Middle frontal gyrus (tissue), 1 donor: ENCODE results near the gene CDH8.
"Not testable (repeated sequence)": the region's sequence is repeated elsewhere in the genome, so short reads cannot be mapped to it uniquely, and the experiment has no call there.

Experiments used
- DNase-seq: peaks from one replicate; pipeline ENCODE4 v3.0.0-alpha.2; 2015; ENCODE audit warnings: low spot score; ENCODE audit errors: extremely low spot score

Gene CDH8

DNA sequence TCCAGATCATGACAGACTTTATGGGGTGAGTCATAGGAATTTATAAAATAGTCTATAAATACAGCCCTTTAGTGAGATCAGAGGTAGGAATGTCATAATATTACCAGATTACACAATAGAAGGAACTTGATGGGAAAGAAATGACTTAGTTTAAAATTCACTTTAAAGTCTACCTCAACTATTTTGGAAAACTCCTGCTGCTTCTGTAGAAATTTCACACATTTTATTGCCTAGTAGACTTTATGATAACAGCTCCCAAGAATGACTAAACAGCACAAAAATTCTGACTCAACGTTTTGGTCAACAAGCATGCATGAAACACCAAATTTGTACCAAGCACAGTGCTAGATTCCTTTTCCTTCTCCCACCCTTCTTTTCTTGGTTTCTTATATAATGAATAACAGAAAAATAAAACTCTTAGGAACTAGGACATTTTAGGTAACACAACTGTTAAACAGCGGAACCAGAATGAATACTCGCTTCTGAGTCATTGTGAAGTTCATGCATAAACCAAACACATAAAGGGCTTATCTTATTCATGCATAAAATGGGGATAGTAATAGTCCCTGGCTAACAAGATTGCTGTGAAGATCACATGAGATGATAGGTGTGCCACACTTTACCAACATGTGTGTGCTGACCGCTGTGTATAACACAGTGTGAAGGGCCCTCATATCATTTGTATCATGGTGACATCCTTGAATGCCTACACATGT is 243.9 kb downstream of the CDH8 start:
- peak; percentile 49 for DNase-seq

DNA sequence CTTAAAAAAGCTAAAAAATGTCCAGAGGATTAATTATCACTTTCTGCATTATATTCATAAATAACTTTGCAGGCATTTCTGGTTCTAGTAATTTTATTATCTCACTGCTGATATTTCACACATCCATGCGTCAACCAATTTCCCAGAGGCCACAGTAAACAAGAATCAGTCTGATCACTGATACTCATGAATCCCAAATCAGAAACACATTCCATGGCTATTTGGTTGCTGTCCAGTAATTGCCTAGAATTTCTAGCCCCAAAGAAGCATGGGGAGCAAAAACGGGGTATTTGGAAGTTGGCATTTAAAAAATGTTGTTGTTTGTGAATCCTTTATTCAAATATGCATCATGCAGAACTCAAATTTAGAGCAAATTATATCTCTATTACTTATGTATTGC is 244.8 kb downstream of the CDH8 start:
- DNase-seq: no peak

DNA sequence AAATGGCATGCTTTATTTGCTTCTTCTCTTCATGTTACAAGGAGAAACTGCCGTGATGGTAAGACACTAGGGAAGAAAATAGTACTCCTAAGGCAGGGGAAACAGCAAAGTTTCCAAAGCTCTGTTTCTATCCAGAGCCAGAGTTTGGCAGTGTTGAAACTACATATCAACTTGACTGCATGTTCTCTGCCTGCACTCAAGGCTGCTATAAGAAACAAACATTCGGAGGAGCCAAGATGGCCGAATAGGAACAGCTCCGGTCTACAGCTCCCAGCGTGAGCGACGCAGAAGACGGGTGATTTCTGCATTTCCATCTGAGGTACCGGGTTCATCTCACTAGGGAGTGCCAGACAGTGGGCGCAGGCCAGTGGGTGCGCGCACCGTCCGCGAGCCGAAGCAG is 254.4 kb downstream of the CDH8 start:
- DNase-seq: not testable (repeated sequence)

GRCh38 chr16:61780161-61780560 is 256.1 kb downstream of the CDH8 start:
- no peak for DNase-seq

GRCh38 chr16:61770301-61770700 is 265.9 kb downstream of the CDH8 start:
- no peak for DNase-seq

DNA sequence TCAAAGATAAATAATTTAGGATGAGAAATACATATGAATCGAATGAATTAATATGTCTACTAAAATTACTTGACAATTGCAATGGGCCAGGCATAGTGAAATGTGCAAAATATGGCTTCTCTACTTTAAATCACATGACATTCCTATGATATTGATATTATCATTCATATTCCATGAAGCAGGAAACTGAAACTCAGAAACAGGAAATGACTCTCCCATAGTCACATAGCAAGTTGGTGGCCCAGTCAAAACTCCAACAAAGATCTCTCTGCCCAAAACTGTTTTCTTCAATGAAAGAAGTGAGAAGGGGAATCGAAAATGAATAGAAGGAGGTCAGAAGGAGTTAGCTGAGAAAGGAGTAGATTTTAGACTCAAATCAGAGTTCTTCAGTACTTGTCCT is 272.2 kb downstream of the CDH8 start:
- no peak for DNase-seq

GRCh38 chr16:61763013-61763412 is 273.2 kb downstream of the CDH8 start:
- no peak for DNase-seq

DNA sequence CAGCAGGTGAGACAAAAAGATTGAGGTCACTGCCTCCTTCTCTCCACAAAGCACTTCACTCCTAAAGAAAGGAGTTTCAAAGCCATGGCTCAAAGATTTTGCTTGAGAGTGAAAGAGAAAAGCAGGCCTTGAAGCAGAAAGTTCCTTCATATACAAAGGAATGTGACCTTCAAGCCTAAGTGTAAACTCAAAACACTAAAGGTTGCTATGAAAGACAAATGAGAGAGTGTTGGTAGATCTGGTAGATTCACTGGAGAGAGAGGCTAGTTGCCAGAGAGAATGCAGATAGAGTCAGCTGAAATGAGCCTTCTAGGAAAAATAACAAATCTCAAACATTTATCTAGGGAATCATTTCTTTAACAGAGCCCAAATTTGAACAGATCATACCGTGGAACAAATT is 305.2 kb downstream of the CDH8 start:
- no peak for DNase-seq

GRCh38 chr16:61726701-61727100 is 309.5 kb downstream of the CDH8 start:
- no peak for DNase-seq

DNA sequence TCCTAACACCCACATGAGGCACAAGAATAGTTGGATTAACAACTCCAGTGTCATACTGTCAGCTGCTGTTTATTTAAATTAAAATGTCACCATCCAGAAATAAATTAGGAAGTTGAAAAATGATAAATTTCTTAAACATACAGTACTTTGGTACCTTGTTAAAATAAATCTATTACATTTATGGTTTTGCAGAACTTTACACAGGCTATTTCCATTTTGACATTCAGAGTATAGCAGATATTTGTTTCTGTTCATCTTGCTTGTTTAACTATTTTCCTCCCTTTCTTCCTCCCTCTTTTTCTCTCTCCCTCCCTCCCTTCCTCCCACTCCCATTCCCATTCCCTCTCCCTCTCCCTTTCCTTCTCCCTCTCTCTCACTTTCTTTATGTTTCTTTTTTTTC is 310.1 kb downstream of the CDH8 start:
- no peak for DNase-seq

DNA sequence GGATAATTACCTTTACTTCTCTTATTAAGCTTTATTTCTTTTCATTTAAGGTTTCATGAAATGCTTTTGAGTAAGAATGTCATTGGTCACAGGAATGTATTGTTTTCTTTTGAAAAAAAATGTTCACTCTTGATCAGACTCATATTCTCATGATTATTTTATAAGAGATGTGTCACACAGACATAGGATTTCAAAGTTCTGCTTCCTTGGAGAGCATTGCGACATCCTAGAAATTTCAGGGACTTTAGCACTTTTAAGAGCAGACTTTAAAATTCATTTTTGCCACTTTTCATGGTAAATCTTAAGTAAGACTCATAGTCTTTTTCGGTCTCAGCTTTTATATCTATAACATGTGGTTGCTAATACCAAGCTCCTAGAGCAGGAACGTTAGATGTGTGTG is 314.7 kb downstream of the CDH8 start:
- DNase-seq: no peak

GRCh38 chr16:61715393-61715792 is 320.8 kb downstream of the CDH8 start:
- no peak for DNase-seq

DNA sequence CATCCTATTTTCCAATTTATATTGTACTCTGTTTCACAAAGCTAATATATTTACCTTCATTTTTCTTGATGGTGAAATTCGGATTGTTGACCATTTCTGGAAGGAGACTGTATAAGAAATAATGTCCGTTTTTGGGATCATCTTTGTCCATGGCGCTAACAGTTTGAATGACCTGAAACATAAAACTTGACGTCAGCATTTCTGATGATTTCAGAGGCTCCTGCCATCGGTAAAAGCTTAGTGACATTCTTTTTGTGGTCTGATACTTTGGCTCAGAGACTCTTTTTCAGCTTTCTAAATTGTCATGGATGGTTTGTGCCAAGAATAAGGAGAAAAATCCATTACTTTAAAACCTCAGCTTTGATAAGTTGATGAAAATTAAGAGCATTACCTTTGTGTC is 322.5 kb downstream of the CDH8 start:
- DNase-seq: no peak

- not testable (repeated sequence) for DNase-seq
Observed at GRCh38 chr16:61699640-61700039, 336.6 kb downstream of the CDH8 start.

GRCh38 chr16:61684541-61684940 is 351.7 kb downstream of the CDH8 start:
- DNase-seq: no peak

GRCh38 chr16:61681673-61682072 is 354.6 kb downstream of the CDH8 start:
- no peak for DNase-seq

- DNase-seq: no peak
Observed at GRCh38 chr16:61681124-61681523, 355.1 kb downstream of the CDH8 start.

- DNase-seq: no peak
Observed at GRCh38 chr16:61678182-61678581, 358.1 kb downstream of the CDH8 start.

DNA sequence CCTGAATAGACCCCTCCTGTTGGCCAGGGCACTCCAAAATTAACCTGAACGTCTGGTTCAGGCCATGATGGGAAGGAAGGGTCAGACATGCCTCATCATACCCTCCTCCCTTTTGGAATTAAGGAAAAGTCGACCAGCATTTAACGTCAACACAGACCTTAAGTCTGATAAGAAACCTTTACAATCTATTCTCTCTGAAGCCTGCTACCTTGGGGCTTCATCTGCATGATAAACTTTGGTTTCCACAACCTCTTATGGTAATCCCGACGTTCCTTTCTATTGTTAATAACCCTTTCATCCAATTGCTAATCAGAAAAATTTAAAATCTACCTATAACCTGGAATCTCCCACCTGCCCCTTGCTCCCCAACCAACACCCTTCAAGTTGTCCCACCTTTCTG is 358.5 kb downstream of the CDH8 start:
- DNase-seq: no peak

DNA sequence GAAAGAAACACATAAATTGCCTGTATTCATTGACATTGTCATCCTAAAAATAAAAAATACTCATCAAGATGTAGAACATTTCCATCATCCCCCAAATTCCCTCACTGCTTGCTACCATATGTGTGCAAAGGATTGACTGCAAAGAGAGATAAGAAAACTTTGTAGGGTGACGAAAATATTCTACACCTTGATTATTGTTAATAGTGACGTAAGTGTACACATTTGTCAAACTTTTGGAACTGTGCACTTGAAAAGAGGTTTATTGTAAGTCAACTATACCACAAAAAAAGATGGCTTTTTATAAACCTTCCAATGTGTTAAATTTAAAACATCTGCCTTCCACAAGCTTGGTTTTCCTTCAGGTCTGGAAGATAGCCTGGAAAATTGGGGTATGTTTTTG is 359.5 kb downstream of the CDH8 start:
- no peak for DNase-seq

- no peak for DNase-seq
Observed at GRCh38 chr16:61671161-61671560, 365.1 kb downstream of the CDH8 start.

DNA sequence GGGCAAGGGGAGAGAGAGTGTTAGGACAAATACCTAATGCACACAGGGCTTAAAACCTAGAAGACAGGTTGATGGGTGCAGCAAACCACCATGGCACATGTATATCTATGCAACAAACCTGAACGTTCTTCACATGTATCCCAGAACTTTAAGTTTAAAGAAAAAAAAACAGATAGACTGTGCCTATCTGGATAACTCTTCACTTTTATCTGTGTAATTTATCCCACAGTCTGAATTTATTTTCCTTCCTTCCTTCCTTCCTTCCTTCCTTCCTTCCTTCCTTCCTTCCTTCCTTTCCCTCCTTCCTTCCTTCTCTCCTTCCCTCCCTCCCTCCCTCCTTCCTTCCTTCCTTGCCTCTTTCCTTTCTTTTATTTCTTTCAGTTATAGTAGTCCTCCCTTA is 370.7 kb downstream of the CDH8 start:
- DNase-seq: no peak

DNA sequence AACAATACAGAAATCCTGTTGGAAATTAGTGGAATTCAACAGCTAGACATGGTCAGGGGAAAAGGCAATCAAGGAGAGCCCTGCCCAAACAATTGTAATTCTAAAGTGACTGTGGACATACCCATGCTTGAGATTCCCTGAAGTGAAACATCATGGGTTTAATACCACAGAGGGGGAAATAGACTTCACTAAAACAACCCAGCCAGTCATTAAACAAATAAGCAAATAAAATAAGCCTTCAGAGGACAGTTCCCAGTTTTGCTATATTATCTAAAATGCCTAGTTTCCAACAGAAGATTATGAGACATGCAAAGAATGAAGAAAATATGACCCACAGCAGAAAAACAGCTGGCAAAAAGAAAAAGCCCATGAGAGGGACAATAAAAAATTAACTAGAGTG is 376.3 kb downstream of the CDH8 start:
- no peak for DNase-seq

DNA sequence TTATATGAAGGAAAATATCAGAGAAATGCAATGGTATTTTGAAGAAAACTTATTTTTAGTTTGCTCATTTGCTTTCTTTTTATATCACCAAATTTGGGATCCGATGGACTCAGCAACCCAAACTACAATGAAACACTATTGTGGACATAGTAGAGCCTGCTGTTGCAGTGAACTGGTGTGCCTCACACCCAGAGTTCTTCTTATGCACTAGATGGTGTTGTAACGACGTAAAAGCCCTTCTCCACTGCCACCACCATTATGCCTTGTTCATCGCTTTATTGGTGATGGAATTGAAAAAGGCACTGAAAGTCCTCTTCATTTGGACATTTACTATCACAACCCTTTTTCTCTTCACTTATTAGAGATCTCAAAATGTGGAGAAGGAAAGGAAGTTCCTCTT is 381.3 kb downstream of the CDH8 start:
- no peak for DNase-seq
